ELR (cell line): ENCODE data around the gene LAMB1.

Source experiments
- DNase-seq: peaks from one replicate; pipeline ENCODE4 v3.0.0-alpha.2; 2015; ENCODE audit warnings: low read depth

The LAMB1 gene

DNA sequence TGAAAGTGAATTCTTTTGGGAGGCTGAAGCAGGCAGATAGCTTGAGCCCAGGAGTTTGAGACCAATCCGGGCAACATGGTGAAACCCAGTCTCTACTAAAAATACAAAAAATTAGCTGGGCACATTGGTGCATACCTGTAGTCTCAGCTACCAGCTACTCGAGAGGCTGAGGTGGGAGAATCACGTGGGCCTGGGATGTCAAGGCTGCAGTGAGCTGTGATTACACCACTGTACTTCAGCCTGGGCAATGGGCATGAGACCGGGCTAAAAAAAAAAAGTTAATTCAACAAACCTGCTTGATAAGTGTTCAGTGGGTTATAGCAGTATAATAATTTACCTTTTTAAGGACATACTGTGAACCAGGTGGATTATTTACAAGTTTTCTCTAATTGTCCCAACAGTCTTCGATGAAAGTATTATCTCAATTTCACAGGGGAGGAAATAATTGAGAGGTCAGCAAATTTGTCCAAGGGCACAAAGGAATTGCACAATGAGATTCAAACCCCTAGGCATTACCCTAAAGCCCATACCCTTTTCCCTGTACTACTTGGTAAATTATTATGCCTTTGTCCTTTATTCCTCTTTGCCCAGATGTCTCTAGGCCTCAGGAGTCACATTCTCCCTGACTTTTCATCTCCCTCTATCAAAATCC lies 125.1 kb downstream of the LAMB1 start:
- DNase-seq = no peak

DNA sequence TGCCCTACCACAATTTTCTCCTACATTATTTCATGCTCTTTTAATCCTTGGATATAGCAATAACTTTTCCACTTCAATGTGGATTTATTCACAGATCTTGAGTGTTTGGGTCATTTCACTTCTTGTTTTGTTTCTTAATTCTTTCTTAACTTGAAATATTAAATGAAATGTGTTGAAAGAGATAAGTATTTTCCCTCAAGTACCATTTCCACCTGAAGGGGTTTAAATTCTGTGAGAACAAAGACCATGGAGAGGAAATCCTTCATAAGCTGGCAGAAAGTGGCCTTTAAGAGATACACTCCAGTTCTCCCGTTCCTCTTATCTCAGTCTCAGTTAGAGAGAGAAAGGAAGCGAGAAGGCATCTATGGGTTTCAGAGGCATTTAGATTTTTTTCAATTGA lies 126.0 kb downstream of the LAMB1 start:
- DNase-seq = no peak

DNA sequence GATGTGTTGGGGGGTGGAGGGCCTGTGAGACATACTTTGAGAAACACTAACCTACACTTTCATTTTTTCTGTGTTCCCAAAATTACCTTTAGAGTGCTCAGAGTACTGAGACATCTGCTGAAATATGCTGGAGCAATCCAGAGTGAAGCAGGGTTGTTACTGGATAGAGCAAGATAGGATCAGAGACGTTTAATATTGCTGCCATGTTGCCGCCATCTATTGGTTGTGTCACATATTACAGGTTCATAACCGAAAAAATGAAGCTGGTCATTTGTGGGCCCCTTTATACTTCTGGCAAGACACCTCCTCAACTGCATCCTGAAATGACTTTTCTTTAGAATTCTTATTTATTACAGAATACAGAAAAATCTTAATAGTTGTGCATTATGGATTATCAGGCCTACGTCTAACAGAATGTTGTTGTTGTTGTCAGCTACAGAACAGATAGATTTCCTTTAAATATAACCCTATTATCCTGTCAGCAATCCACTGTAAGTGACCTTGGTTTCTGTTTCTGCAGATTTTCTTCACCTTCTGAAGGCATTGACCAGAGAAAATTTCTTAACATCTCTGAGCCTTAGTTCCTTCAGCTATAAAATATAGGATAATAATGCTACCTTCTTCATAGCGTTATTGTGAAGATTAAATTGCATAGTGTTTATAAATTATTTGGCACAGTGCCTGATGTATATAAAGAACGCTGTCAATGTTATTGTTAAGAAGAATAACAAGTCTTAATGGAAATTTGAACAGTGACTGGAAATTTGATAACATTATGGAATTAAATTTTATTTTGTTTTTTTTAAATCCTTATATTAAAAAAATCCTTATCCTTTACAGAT lies 128.1 kb downstream of the LAMB1 start:
- DNase-seq = peak; percentile 75

DNA sequence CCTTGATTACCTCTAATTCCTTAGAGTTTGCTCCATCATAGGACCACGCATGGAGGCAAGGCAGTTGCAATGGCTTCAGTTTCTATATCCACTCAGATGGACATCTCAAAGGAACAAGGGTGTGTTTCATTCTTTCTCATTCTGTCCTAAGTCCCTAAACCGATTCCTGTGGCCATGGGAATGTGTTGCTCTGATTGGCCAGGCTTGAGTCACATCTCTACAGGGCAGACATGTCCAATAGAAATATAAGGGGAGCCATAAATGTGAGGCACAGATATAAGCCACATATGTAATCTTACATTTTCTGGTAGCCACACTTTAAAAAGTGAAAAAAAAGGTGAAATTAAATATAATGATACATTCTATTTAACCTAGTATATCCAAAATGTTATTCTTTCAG lies 128.8 kb downstream of the LAMB1 start:
- peak; percentile 10 for DNase-seq
